GM21825 (cell line): ENCODE results near the gene PNMA8B.
"Not testable (repeated sequence)": the region's sequence is repeated elsewhere in the genome, so short reads cannot be mapped to it uniquely, and the experiment has no call there.

ENCODE experiments used
- ATAC-seq: cut with Tn5 transposase; IDR thresholded peaks from one replicate; pipeline ENCODE4 v1.9.1; 2021; ENCODE audit warnings: mild to moderate bottlenecking, moderate library complexity; ENCODE audit not compliant: unreplicated experiment

The PNMA8B gene, protein sequence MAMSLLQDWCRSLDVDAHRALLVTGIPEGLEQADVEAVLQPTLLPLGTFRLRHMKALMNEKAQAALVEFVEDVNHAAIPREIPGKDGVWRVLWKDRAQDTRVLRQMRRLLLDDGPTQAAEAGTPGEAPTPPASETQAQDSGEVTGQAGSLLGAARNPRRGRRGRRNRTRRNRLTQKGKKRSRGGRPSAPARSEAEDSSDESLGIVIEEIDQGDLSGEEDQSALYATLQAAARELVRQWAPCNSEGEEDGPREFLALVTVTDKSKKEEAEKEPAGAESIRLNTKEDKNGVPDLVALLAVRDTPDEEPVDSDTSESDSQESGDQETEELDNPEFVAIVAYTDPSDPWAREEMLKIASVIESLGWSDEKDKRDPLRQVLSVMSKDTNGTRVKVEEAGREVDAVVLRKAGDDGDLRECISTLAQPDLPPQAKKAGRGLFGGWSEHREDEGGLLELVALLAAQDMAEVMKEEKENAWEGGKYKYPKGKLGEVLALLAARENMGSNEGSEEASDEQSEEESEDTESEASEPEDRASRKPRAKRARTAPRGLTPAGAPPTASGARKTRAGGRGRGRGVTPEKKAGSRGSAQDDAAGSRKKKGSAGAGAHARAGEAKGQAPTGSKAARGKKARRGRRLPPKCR

DNA sequence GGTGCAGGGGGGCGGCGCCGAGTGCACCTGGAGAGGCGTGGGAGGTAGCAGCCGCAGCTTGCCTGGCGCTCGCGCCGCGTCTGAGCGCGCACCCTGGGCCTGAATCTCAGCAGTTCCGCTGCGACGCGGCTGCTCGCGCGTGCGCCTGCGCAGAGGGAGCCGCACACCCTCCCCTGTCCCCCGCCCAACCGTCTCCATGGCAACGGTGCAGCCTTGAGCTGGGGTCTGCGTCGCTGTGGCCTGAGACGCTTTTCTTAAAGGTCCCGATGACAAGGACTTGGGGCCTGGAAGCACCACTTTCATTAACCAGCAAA lies at the start of gene PNMA8B:
Gene PNMA8B (minus strand): TSS at position 82 of the 314 bp plus-strand sequence. CDS start 402 bp downstream, outside the sequence.
- ATAC-seq = no peak

DNA sequence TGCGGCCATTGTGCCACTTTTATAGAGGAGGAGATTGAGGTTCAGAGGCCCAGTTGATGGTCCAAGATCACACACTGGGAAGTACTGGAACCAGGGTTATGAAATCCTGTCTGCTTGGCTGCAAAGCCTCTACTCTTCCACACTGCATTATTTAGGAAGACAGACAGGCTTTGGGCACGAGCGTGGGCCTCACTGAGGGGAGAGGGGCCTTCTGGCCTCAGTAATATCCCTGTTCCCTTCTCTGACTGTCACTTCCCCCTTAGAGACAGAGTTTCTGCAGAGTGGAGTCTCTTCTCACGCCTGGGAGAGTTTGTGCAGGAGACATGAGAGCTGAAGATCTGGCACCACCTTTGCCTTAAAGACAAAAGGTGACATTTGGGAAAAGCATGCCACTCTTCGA lies 49.0 kb upstream of the PNMA8B start:
- no peak for ATAC-seq

DNA sequence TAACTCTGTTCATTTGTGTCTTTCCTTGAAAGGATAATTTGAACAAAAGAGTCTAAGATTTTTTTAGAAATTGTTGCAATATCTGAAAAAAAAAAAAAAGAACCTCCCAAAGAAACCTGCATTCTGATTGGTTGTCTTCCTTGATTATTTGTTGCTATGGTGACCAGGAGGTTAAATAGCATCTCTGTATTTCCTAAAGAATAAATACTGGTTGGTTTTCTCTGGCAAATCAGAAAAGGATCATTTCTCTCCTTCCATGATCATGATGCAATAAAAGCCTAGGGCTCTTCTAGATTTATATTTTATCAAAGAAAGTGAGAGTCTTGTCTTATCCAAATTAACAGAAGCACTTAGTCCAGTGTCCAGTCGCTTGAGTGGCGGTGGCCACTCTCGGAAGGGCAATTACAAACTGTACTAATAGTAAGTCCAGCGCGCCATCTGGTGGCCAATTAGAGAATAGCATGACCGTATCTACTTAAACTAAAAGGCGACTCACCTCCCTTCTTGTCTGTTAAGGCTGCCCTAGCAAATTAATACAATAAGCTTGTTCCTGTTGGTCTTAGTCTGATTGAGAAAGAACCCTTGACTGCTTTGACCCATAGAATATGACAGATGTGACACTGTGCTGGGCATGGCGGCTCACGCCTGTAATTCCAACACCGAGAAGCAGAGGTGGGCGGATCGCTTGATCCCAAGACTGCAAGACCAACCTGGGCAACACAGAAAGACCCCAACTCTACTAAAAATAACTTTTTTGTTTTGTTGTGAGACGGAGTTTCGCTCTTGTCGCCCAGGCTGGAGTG lies 47.0 kb upstream of the PNMA8B start:
- ATAC-seq = no peak

DNA sequence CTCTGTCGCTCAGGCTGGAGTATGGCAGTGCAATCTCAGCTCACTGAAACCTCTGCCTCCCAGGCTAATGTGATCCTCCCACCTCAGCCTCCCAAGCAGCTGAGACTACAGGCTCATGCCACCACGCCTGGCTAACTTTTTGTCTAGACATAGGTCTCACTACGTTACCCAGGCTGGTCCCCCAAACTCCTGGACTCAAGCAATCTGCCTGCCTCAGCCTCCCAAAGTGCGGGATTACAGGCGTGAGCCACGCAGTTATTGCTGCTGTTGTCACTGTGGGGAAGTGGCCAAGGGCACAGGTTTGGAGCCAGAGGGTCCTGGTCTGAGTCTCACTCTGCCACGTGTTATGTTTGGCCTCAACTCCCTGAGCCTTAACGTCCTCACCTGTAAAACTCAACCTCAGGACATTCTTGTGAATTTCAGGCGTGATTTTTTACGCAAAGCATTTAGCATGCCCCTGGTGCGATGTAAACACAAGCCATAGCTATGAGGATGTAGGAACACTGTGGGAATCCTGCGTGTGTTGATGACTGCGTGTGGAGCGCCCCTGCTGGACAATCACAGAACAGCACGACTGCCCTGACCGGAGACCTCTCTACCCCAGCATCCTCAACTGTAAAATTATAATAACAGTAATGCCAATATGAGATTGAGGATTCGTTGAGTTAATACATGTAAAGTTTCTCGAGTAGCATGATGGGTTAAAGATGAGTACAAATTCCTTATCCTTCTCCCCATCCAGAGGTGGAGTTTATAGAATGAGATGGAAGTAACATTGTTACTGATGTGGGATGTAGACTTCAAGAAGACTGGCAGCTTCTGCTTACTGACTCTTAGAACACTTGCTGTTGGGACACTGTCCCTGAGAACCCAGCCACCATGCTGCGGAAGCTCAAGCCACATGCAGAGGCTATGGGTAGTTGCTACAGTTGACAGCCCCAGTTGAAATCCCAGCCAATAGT lies 41.8 kb upstream of the PNMA8B start:
- ATAC-seq = no peak

DNA sequence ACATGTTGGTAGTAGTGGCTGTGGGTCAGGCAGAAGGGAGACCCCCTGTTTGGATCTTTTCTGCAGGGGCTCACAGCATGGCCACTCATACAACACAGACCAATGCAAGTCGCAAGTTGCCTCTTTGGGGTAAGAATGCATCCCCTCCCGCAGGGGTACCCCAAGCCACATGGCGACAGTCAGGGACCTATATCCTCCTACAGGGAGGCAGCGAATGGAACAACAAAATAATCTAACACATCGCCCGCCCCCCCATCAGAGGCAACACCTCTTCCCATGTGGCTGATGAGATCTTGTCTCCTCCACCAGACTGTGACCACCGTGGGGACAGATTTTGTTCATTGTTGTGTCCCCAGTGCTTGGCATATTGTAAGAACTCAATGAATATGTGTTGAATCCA lies 40.7 kb upstream of the PNMA8B start:
- ATAC-seq = no peak

DNA sequence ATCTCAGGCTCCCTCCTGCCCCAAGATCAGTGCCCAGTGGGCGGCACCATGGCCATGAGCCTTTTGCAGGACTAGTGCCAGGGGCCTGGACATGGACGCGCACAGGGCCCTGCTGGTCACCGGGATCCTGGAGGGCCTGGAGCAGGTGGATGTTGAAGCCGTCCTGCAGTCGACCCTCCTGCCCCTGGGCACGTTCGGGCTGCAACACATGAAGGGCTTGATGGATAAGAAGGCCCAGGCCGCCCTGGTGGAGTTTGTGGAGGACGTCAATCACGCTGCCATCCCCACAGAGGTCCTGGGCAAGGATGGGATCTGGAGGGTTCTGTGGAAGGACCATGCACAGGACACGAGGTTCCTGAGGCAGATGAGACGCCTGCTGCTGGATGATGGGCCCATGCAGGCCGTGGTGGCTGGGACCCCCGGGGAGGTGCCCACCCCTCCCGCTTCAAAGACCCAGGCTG lies 38.0 kb upstream of the PNMA8B start:
- ATAC-seq = no peak

DNA sequence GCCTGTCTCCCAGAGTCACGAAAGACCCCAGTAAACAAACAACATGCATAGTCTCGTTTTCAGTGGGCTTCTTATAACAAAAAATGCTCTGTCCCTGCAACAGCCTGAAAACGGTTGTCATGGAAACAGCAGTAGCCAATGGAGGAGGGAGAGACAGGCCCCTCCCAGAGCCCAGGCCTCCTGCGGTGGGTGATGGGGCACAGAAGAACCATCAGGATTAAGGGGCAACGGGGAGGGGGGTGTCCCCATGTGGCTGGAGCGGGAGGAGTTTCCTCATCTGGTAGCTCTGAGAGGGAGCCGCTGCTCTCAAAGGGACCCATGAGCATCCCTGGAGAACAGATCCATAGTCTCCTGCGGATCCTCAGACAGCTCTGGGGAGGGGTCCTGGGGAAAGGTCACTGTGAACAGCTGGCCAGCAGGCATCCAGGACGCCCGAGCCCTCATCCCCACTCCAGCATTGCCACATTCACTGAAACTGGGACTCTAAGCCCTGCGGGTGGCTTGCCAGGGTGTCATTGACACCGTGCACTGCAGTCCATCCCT lies 37.5 kb upstream of the PNMA8B start:
- ATAC-seq = no peak

DNA sequence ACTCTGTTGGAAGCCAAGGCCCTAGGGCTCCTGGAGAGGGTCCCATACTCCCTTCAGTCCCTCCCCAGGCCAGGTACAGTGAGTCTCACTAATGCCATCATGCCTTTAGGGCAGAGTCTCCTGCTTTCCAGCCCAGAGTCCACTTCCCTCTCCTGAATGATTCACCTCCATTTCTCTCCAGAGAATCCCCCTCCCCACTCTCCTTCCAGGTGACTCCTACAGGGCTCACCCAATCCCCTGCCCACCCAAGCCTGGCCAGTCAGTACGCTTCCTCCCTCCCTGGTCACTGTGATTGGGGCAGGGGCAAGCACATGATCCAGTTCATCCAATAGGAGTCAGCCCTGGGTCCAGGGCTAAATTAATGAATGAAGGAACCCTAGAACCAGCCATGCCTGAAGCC lies 35.0 kb upstream of the PNMA8B start:
- no peak for ATAC-seq

DNA sequence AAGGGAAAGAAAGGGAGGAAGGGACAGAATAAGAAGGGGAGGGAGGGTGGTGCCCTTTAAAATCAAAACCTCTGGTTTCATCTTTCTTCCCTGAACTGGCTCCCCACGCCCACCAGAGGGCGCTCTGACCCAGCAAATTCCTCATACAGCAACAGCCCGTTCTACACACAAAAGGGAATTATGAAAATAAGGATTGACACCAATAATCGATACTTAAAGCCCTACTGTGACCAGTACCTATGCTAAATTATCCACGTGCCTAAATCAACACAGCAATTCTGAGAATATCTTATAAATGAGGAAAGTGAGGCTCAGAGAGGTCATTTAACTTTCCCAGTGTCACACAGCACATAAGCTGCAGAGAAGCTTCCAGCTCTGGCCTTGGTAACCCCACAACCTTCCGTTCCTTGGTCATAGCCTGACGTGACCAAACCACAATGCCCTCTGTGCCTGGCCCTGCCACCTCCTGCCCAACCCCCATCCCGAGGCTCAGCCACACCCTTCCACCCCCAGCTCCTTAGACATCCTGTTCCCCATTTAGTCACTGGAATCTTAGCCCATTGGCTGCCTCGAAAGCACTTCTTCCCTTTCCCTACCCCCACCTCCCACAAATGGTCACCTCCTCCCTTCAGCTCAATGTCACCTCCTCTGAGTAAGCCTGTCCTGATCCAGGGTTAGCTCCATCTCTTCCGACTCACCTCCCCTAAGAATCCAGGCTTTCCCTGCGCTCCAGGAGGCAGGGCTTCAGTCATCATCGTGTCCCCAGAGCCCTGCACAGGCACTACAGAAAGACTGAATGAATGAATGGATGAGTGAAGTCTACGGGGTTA lies 34.2 kb upstream of the PNMA8B start:
- ATAC-seq = no peak

DNA sequence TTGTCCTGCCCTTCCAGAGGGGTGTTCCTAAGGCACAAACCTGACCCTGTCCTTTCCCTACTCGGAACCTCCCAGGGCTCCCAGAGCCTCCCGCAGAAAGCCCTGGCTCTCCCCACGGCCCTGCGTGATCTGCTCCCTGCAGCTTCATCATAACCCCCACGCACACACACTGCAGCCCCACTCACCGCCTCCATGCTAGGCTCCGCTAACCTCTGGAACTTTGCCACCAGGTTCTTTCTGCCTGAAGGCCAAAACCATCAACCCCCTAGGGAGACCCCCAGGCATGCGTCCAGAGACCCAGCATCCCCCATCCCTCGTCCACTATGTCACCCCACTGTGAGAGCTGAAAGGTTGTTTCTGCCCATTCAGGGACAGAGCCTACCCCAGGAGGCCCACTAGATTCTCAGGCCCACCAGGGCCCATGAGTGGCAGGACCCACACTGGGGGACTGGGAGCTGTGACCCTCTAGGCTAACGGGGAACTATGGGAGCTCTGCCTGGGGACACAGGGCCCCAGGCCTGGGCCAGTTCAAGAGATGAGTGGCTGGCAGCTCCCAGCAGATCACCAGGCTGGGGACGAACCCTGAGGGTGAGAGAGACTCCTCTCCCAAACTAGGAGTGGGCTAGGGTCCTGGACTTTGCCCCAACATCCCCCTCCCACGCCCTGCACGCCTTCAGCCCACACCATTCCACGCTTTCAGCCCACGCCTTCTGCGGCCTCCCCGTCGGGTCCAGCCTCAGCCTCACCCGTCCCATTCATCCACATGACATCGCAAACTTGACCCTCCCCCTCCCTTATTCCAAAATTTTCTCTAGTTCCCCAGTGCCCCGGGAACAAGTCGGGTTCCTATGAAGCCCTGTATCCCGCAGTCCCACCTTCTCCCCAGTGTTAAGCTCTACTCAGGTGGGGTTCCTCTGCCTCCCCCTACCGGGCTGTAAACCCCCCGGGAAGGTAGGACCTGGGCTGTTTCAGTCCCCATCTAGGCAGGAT lies 33.2 kb upstream of the PNMA8B start:
- no peak for ATAC-seq

DNA sequence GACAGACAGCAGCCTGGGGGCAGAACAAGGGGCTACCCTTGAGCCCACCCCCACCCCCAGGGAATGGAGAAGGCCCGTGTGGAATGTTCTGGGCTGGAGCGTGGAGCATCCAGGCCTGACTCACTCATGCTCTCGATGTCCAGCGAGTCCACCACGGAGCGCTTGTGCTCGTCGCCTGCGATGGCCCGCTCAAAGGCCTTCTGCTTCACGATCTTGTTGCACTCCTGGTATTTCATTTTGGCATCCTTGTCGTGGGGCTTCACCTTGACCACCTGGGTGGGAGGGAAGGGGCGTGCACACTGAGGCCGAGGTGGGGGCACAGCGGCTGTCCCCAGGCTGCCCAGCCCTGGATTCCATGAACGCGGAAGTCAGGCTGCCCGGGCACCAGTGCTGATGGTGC lies 31.1 kb upstream of the PNMA8B start:
- ATAC-seq = not testable (repeated sequence)

DNA sequence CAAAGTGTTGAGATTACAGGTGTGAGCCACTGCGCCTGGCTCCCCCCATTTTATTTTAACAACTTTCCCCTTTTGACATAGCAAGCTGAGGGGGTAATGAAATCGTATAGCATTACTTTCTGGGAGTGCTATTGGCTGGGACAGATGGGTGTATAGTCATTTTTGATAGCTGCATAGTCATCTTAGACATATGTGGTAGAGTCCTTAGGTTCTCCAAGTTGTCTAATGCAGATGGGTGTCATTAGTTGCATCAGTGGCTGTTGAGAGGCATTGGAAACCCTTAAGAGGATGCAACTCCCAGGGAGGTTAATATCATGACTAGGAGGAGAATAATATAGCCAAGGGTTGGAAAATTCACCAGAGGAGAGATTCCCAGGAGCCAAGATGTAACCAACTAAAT lies 28.6 kb upstream of the PNMA8B start:
- no peak for ATAC-seq

DNA sequence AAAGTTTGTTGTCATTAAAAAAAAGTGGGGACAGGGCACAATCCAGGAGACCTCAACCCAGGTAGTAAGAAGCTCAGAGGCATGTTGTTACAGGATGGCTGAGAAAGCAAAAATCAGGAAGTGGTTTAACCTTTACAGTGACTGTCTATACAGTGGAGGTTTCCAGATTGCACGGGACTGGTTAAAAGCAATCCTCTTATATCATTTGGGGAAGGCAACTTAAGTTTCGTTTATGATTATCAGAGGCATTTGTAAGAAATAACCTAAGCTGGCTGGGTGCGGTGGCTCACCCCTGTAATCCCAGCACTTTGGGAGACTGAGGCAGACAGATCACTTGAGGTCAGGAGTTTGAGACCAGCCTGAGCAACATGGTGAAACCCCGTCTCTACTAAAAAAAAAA lies 27.3 kb upstream of the PNMA8B start:
- ATAC-seq = not testable (repeated sequence)

DNA sequence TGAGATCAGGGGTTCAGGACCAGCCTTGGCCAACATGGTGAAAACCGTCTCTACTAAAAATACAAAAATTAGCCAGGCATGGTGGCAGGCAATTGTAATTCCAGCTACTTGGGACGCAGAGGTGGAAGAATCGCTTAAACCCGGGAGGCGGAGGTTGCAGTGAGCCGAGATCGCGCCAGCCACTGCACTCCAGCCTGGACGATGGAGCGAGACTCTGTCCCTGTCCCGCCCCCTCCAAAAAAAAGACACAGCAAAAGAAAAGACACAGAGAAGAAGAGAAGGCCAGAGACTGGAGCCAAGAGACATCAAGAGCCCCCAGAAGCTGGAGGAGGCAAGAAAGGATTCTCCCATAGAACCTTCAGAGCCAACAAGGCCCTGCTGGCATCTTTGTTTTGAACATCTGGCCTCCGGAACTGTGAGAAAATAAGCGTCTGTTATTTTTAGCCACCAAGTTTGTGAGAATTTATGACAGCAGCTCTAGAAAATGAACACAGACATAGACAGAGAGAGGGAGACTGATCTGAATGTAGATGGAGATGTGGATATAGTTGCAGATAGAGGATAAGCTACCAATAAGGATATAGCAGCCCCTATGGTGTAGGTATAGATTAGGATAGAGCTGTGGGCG lies 25.7 kb upstream of the PNMA8B start:
- no peak for ATAC-seq

DNA sequence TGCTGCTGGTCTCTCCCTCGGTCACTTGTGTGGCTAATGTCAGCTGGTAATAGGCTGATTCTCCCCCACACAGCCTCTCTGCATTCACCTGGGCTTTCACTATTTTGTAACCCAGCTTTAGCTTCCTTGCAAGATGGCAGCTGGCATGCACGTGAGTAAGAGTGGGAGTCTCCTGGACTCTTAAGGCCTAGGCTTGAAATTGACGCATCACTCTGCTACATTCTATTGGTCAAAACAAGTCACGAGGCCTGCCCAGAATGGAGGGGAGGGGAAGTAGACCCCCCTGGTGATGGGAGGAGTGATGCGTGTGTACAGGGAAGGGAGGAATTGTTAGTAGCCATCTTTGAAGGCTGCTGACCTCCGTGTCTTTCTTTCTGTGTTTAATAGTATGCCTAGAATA lies 24.9 kb upstream of the PNMA8B start:
- ATAC-seq = no peak

DNA sequence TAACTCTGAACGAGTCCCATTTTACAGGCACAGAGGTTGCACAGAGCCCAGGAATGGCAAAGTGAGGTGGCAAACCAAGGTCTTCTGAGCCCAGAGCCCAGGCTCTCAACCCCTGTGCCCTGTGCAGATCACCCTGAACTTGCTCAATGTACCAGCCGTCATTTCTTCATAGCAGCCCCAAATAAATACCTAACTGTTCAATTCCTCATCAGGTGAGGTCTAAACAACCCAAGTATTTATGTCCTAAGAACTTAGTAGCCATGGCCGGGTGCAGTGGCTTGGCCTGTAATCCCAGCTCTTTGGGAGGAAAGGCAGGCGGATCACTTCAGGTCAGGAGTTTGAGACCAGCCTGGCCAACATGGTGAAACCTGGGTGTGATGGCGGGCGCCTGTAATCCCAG lies 21.8 kb upstream of the PNMA8B start:
- no peak for ATAC-seq

DNA sequence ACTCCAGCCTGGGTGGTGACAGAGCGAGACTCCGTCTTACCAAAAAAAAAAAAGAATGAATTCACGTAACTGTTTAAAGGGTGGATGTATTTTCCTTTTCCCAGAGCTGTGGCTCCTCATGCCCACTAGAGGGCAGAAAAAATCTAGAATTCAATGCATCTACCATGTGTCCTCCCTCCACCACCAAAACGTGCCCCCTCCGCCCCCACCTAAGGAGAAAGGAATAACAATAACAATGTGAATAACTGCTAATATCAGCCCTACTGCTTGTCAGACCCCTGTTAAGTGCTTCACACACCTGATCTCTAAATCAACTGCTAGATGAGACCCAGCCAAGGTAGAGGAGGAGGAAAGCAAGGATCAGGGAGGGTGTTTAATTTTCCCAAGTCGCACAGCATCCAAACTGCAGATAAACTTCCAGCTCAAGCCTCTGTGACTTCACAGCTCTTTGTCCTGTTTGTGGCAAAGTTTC lies 20.2 kb upstream of the PNMA8B start:
- no peak for ATAC-seq

DNA sequence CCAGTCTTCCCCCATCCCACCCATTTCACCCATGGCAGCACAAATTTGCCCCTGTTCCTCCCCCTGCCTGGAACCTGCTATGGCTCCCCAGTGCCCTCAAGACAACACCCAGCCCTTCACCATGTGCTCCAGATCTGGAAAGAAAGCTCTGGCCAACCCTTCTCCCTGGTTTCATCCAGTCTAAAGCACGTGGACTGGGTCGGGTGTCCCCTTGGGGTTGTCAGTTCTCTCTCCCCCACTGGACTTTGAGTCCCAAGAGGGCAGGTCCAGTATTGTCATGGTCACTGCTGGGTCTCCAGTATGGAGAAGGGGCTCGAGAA lies 19.6 kb upstream of the PNMA8B start:
- no peak for ATAC-seq
